Stimulated activated CD8-positive, alpha-beta memory T cell treated with anti-CD3 and anti-CD28 coated beads, Interleukin-4, amount 100 ng/mL, for 24 hours (primary cell): ENCODE results near the gene DPP10.

Experiments used
- DNase-seq: peaks from one replicate; pipeline ENCODE4 v3.0.0-alpha.2; 2020; ENCODE audit warnings: low read depth

DPP10 gene

GRCh38 chr2:114810092-114810491 is 367.7 kb downstream of the DPP10 start:
- DNase-seq: no peak

GRCh38 chr2:114812261-114812660 is 369.8 kb downstream of the DPP10 start:
- no peak for DNase-seq

GRCh38 chr2:114814355-114814754 is 371.9 kb downstream of the DPP10 start:
- DNase-seq: no peak

- no peak for DNase-seq
Measured at GRCh38 chr2:114821055-114821454, 378.6 kb downstream of the DPP10 start.

- no peak for DNase-seq
Measured at GRCh38 chr2:114843963-114844362, 401.5 kb downstream of the DPP10 start.

- DNase-seq: no peak
Measured at GRCh38 chr2:114857196-114857595, 414.8 kb downstream of the DPP10 start.

- no peak for DNase-seq
Measured at GRCh38 chr2:114859726-114860510, 417.5 kb downstream of the DPP10 start.

- no peak for DNase-seq
Measured at GRCh38 chr2:114862243-114862642, 419.8 kb downstream of the DPP10 start.

GRCh38 chr2:114864901-114865300 is 422.5 kb downstream of the DPP10 start:
- DNase-seq: no peak

GRCh38 chr2:114880046-114880445 is 437.6 kb downstream of the DPP10 start:
- DNase-seq: no peak

- no peak for DNase-seq
Measured at GRCh38 chr2:114919985-114920384, 477.5 kb downstream of the DPP10 start.

- no peak for DNase-seq
Measured at GRCh38 chr2:114922076-114922475, 479.6 kb downstream of the DPP10 start.

GRCh38 chr2:114925296-114926255 is 483.1 kb downstream of the DPP10 start:
- no peak for DNase-seq

GRCh38 chr2:114926303-114926702 is 483.9 kb downstream of the DPP10 start:
- DNase-seq: no peak

- no peak for DNase-seq
Measured at GRCh38 chr2:114929225-114929624, 486.8 kb downstream of the DPP10 start.

GRCh38 chr2:114933671-114934241 is 491.3 kb downstream of the DPP10 start:
- no peak for DNase-seq

- no peak for DNase-seq
Measured at GRCh38 chr2:114935031-114935430, 492.6 kb downstream of the DPP10 start.

GRCh38 chr2:114937366-114937930 is 495.0 kb downstream of the DPP10 start:
- DNase-seq: no peak

GRCh38 chr2:114940785-114941458 is 498.5 kb downstream of the DPP10 start:
- no peak for DNase-seq

- DNase-seq: no peak
Measured at GRCh38 chr2:114949228-114949804, 506.9 kb downstream of the DPP10 start.

- no peak for DNase-seq
Measured at GRCh38 chr2:114960389-114960788, 517.9 kb downstream of the DPP10 start.
